Transverse colon (tissue), 4 donors: ENCODE data around the gene DNAJC8. TPM values are rescaled to one million over a fixed set of nuclear protein-coding genes. Genes with fewer than 3 reads are reported as not detected.
A peak's percentile ranks its signal among the peaks of the same experiment; 100 is the strongest.

Experiments used
- DNase-seq: peaks from one replicate; pipeline ENCODE4 v3.0.0-alpha.2; 2019
- H3K27ac ChIP-seq, 4 donors: fragments of 200-600 bp; sonication (generic); 2 replicates each; pipeline ENCODE4 v1.5.1; 2016 to 2018; ENCODE audit warnings: inconsistent platforms in 4 of 4
- H3K27me3 ChIP-seq: fragments of 200-600 bp; sonication (generic); 2 replicates; pipeline ENCODE4 v1.5.1; 2017; ENCODE audit warnings: inconsistent platforms
- H3K36me3 ChIP-seq, 4 donors: fragments of 200-600 bp; sonication (generic); 2 replicates each; pipeline ENCODE4 v1.5.1; 2017 to 2019; ENCODE audit warnings: inconsistent platforms in 4 of 4
- H3K4me1 ChIP-seq, 4 donors: fragments of 200-600 bp; sonication (generic); 2 replicates each; pipeline ENCODE4 v1.5.1; 2017 to 2020; ENCODE audit warnings: inconsistent platforms in 4 of 4
- H3K4me3 ChIP-seq, 4 donors: fragments of 200-600 bp; sonication (generic); 1 replicate in 1 of 4; 2 replicates in 3 of 4; pipeline versions ENCODE4 v1.5.1 to v1.6.1; 2017 to 2019; ENCODE audit warnings: inconsistent platforms in 4 of 4
- H3K9me3 ChIP-seq, 2 donors: fragments of 200-600 bp; sonication (generic); 2 replicates each; pipeline ENCODE4 v1.5.1; 2017 to 2019; ENCODE audit warnings: inconsistent platforms in 2 of 2
- EP300 ChIP-seq: sonication (generic); formaldehyde crosslinking; IDR thresholded peaks from one replicate; pipeline ENCODE4 v1.6.1; 2017; ENCODE audit warnings: antibody characterized with exemption, low read depth
- POLR2A ChIP-seq: fragments of 450-650 bp; IDR thresholded peaks from one replicate; pipeline ENCODE4 v1.6.1; 2016; ENCODE audit warnings: antibody characterized with exemption, mild to moderate bottlenecking, moderate library complexity
- POLR2AphosphoS5 ChIP-seq, 3 donors: sonication (generic); formaldehyde crosslinking; IDR thresholded peaks; one replicate each; pipeline ENCODE4 v1.6.1; 2016; ENCODE audit warnings: antibody characterized with exemption in 3 of 3
- WGBS, 2 donors: methylation state at CpG; one replicate each; pipeline ENCODE4 v1.1.5; 2018; ENCODE audit warnings: low coverage in 1 of 2; 5-methylcytosine and 5-hydroxymethylcytosine counted together
- in situ Hi-C, 4 donors: fragments of 200-750 bp; cut with MboI; loops; one replicate each; pipeline versions ENCODE4 v1.15.0 to v1.15.1; 2017; ENCODE audit warnings: low sequenced_read_pairs in 3 of 4, low pct_ligation_motif_present in 1 of 4, low pct_unique_long_range_greater_than_20kb in 1 of 4
- intact Hi-C: fragments of 100-400 bp; cut with DNase I; formaldehyde crosslinking; loops from one replicate; pipeline ENCODE4 v1.15.1; 2023; ENCODE audit warnings: low total_unique reads
- total RNA-seq, 4 donors: library from RNA; depleted of rRNA; stranded (reverse); fragments of >200 nt; gene quantifications; one replicate each; pipeline ENCODE4 v1.1.0, GENCODE V29; 2016
- TF ChIP-seq, protein P1 (sequence below), 5 experiments: fragments of 200-600 bp in 3 of 5; fragments of 450-650 bp in 2 of 5; sonication (generic) in 3 of 5; IDR thresholded peaks; 1 replicate in 2 of 5; 2 replicates in 3 of 5; pipeline ENCODE4 v1.5.1; 2016 to 2017; ENCODE audit warnings: antibody characterized with exemption in 5 of 5, inconsistent platforms in 3 of 5, mild to moderate bottlenecking in 2 of 5, moderate library complexity in 1 of 5

The DNAJC8 gene
- total RNA-seq, 4 donors from 2014 or later: 33.3 to 68.7 (median 46.8) TPM

DNA sequence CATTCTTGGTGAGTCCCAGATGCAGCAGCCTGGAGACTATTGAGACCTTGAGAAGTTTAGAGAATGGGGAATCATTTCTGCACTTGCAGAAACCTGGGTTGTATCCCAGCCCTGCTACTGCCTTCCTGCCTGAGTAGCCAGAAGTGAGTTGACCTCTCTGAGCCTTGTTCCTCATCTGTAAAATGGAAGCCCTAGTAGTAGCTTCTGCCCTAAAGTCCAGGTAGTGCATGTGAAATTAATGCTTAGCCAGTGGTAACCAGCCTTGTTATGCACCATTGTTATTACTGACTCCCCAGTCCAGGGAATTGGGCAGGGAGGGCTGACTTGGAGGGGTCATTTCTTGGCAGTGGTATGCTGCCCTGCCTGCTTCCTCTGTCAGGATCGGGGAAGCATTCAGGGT lies 32.1 kb upstream of the DNAJC8 start:
- DNase-seq: no peak
- Histone ChIP-seq H3K9me3 (no peaks in the 10 kb centered on the region), H3K36me3 (no peaks in the 10 kb centered on the region), H3K27me3 (no peaks in the 10 kb centered on the region), H3K27ac (no peak overlapping the region), H3K4me3 (no peak overlapping the region), H3K4me1 (peaks cover 8 to 43% (median 29%) of the 10 kb centered on the region in 4 donors)
- TF ChIP-seq, protein P1, sequence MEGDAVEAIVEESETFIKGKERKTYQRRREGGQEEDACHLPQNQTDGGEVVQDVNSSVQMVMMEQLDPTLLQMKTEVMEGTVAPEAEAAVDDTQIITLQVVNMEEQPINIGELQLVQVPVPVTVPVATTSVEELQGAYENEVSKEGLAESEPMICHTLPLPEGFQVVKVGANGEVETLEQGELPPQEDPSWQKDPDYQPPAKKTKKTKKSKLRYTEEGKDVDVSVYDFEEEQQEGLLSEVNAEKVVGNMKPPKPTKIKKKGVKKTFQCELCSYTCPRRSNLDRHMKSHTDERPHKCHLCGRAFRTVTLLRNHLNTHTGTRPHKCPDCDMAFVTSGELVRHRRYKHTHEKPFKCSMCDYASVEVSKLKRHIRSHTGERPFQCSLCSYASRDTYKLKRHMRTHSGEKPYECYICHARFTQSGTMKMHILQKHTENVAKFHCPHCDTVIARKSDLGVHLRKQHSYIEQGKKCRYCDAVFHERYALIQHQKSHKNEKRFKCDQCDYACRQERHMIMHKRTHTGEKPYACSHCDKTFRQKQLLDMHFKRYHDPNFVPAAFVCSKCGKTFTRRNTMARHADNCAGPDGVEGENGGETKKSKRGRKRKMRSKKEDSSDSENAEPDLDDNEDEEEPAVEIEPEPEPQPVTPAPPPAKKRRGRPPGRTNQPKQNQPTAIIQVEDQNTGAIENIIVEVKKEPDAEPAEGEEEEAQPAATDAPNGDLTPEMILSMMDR (IDR thresholded peaks at IDR 0.05): no peak
- no peak for TF ChIP-seq POLR2AphosphoS5 (IDR thresholded peaks at IDR 0.05)
- TF ChIP-seq POLR2A: no peak
- TF ChIP-seq EP300: no peak
- in situ Hi-C loops (no loop called here), intact Hi-C loops (no loop called here)
- WGBS, 2 donors: 89 to 100% methylated on average over 1 of the region's 1 CpG

DNA sequence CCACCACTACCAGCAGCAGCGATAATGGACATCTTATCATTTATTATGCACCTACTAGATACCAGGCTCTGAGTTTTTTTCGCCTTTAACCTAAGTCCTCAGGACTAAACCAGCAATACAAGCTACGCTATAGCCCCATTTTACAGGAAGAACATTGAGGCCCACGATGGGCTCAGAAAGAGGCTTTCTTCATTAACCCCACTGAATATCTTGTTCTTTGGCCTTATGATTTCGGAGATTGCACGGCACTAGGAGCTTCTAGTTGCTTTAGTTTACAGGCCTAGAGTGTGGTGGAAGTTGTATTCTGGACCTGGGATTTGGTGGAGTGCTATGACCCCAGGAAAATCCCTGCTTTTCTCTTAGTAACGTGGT lies 28.0 kb upstream of the DNAJC8 start:
- in situ Hi-C loops: no loop called here
- no peak for DNase-seq
- Histone ChIP-seq H3K27ac (peak overlapping the region; percentile 90 to 97 (median 96)), H3K4me3 (peak overlapping the region; percentile 75 to 99 (median 88)), H3K27me3 (no peaks in the 10 kb centered on the region), H3K9me3 (no peaks in the 10 kb centered on the region), H3K4me1 (peaks cover 14 to 51% (median 35%) of the 10 kb centered on the region in 4 donors), H3K36me3 (no peaks in the 10 kb centered on the region)
- 44 to 47% methylated on average over 4 to 7 of the region's 7 CpGs for WGBS, 2 donors
- intact Hi-C loops: no loop called here
- TF ChIP-seq EP300 (no peak), POLR2AphosphoS5 (IDR thresholded peaks at IDR 0.05) (no peak), POLR2A (no peak)
- TF ChIP-seq, protein P1 (IDR thresholded peaks at IDR 0.05): no peak

DNA sequence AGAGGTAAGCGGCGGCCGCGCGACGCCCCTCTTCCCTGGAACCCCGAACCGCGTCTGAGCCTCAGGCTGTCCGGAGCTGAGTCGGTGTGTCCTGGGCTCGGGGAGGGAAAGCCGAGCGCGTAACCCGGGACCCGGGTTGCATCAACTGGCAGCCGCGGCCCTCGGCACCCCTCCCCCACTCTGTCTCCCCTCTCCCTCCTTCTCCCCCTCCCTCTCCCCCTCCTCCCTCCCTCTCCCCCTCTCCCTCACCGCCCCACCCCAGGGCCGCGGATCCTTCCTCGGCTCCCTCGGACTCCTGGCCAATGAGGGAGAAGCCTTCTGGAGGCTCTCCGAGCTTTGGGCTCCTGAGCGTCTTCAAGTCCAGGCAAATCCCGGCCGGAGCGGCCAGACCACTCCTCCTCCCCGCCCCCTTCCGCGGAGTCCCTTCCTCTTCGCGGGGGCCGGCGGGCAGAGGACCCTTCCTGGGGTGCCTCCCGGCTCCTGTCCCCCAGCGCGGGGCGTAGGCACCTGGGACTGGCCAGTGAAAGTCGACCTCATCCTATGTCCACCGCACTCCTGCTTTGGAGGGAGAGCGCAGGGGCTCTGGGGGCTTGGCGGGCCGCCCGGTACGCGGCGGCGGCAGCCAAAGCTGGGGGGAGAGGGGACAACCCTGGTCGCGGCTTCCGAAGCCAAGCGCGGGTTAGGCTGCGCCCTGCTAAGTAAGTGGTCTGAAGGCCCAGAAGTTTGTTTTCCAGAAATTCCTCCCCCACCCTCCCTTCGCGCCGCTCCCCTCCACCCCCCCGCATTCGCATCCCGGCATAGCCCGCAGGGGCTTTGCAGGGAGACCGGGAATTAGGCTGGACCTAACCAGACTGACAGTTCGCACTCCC lies 27.3 kb upstream of the DNAJC8 start:
- H3K36me3 ChIP-seq: no peaks in the 10 kb centered on the region
- H3K4me3 ChIP-seq: peak overlapping the region; percentile 75 to 99 (median 88)
- no peak for TF ChIP-seq EP300
- no peak for TF ChIP-seq POLR2A
- TF ChIP-seq, protein P1 (IDR thresholded peaks at IDR 0.05): no peak
- peak in 2 of 3 donors; percentile 5 to 10 for TF ChIP-seq POLR2AphosphoS5 (IDR thresholded peaks at IDR 0.05)
- WGBS, 2 donors: 3% methylated on average over 37 of the region's 66 CpGs; no CpG with 5 or more reads in 1 of the 2 donors
- H3K9me3 ChIP-seq: no peaks in the 10 kb centered on the region
- H3K27me3 ChIP-seq: no peaks in the 10 kb centered on the region
- in situ Hi-C loops: loop anchor here in 2 of 4 donors (10.0 kb wide), 1 partner anchor 65 kb away; the partner anchor contains the start of gene MED18 (in 2 of the 2)
- H3K27ac ChIP-seq: peak overlapping the region; percentile 90 to 97 (median 96)
- DNase-seq: peak; percentile 72
- H3K4me1 ChIP-seq: peaks cover 14 to 51% (median 35%) of the 10 kb centered on the region in 4 donors
- intact Hi-C loops: loop anchor here (10.0 kb wide), 1 partner anchor 65 kb away; the partner anchor contains the start of gene MED18

DNA sequence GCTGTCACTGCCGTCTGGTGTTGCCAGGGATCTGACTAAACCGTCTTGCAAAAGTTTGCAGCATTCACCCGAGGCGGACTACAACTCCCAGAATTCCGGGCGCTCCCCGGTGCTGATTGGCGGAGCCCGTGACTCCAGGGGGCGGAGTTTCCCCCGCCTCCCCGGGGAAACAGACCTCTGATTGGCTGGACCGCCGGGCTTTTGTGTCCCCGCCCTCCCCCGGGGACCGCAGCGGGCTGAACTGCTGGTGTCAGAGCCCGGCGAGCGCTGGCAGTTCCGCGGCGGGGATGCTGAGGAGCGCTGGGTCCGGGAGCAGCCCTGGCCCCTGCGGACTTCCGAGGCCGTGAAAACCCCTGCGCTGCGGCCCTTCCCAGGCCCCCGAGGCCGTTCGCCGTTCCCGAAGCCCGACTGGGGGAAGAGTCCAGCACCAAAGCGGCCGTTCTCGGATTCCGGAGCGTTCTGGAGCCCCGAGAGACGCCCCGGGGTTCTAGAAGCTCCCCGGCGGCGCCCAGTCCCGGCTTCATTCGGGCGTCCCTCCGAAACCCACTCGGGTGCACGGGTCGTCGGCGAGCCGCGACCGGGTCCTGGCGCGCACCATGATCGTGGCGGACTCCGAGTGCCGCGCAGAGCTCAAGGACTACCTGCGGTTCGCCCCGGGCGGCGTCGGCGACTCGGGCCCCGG lies 26.6 kb upstream of the DNAJC8 start, which contains the start of gene SESN2:
TSS of gene SESN2 (plus strand) at position 267 of the 682 bp plus-strand sequence. CDS start at position 597, 330 bp downstream.
- Histone ChIP-seq H3K27ac (peak within 1 kb of the TSS; percentile 90 to 97 (median 96)), H3K4me3 (peak within 1 kb of the TSS; percentile 75 to 99 (median 88)), H3K36me3 (no peaks in the 10 kb centered on the region), H3K27me3 (no peaks in the 10 kb centered on the region), H3K9me3 (no peaks in the 10 kb centered on the region), H3K4me1 (peaks cover 14 to 47% (median 33%) of the 10 kb centered on the region in 4 donors)
- TF ChIP-seq POLR2AphosphoS5 (IDR thresholded peaks at IDR 0.05) (peak; percentile 99), POLR2A (peak; percentile 97), EP300 (no peak)
- TF ChIP-seq, protein P1 (IDR thresholded peaks at IDR 0.05): no peak
- intact Hi-C loops (loop anchor here (10.0 kb wide), 1 partner anchor 65 kb away; the partner anchor contains the start of gene MED18), in situ Hi-C loops (loop anchor here in 2 of 4 donors (10.0 kb wide), 1 partner anchor 65 kb away; the partner anchor contains the start of gene MED18 (in 2 of the 2))
- peak; percentile 100 for DNase-seq
- 0% methylated on average over 45 of the region's 76 CpGs; no CpG with 5 or more reads in 1 of the 2 donors for WGBS, 2 donors
